ENCODE measurements around the gene MMRN2. TPM values are rescaled to one million over a fixed set of nuclear protein-coding genes. Genes with fewer than 3 reads are reported as not detected.
"Not testable (repeated sequence)": the region's sequence is repeated elsewhere in the genome, so short reads cannot be mapped to it uniquely, and the experiment has no call there.

Gene MMRN2
- total RNA-seq, 1 donor from 2014 or later = 25.6 TPM

DNA sequence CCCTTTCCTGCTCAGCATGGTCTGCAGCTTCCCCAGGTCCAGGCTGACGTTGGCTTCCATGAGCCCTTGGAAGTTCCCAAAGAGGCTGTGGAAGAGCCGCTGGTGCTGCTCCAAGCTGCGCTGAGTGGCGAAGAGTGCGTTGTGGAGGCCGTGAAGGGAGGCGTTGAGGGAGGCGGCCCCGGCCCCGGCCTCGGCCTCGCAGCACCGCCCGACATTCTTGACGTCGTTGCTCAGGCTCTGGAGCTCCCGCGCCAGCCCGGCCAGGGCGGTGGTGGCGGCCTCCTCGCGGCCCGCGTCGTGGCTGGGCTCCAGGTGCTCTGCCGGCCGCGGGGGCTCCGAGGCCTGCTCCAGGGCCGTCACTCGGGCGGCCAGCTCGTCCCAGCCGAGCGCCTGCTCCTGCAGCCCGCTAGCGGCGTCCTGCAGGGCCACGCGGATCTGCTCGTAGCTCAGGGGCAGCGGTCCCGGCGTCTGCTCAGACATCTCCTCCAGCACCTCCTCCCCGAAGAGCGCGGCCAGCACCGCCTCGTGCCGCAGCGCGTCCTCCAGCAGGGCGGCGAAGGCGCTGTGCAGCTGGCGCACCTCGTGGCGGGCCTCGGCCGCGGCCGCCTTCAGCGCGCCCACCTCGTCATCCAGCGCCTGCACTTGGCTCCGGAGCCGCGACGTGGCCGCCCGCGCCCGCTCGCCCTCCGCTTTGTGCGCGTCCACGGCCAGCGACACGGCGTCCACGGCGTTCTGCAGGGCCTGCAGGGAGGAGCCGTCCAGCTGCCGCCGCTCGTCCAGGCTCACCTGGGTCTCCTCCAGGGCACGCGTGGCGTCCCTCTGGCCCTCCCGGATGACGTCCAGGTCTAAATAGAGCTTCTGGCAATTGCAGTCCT lies 14.7 kb downstream of the MMRN2 start:
- no peak overlapping the region for H3K27ac ChIP-seq (ENCODE audit: low read depth, low read length)
- no peaks in the 10 kb centered on the region for H3K9me3 ChIP-seq (ENCODE audit: control insufficient read depth in 3 of 3, low read length in 3 of 3)
- peaks cover 40 to 48% (median 41%) of the 10 kb centered on the region in 3 donors for H3K4me1 ChIP-seq (ENCODE audit: control insufficient read depth in 3 of 3, insufficient read depth in 3 of 3, low read length in 3 of 3)
- no peak overlapping the region for H3K4me3 ChIP-seq (ENCODE audit: low read length in 3 of 3)
- peaks cover 0 to 14% (median 5%) of the 10 kb centered on the region in 3 donors for H3K36me3 ChIP-seq (ENCODE audit: control insufficient read depth in 3 of 3, insufficient read depth in 3 of 3, low read length in 3 of 3)
- peaks cover 4 to 13% (median 7%) of the 10 kb centered on the region in 3 donors for H3K27me3 ChIP-seq (ENCODE audit: control insufficient read depth in 3 of 3, insufficient read depth in 3 of 3, low read length in 3 of 3)
- no peak overlapping the region for H3K9ac ChIP-seq (ENCODE audit: low read depth in 1 of 3, low read length in 3 of 3)

DNA sequence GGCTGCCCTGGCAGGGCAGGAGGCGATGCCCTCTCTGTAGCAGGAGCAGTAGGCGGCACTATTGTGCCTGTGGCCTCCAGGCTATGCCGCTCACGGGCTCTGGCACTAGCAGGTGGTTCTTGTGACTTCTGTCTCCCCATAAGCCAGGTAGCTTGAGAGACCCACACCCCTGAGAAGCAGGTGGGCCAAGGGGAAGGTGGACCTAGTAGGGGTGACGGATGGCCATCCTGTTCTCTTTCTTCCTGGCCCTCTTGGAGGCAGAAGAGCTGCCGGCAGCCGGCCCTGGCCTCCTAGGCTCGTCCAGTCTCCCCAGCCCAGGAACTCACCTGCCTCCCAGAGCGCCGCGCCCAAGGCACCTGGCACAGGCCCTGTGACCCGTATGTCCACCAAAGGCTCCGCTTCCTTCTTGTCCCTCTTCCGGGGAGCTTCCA lies 15.4 kb downstream of the MMRN2 start:
- Histone ChIP-seq H3K27ac (ENCODE audit: low read depth, low read length) (no peak overlapping the region), H3K36me3 (ENCODE audit: control insufficient read depth in 3 of 3, insufficient read depth in 3 of 3, low read length in 3 of 3) (peaks cover 0 to 14% (median 5%) of the 10 kb centered on the region in 3 donors), H3K27me3 (ENCODE audit: control insufficient read depth in 3 of 3, insufficient read depth in 3 of 3, low read length in 3 of 3) (peaks cover 4 to 13% (median 7%) of the 10 kb centered on the region in 3 donors), H3K4me3 (ENCODE audit: low read length in 3 of 3) (no peak overlapping the region), H3K9ac (ENCODE audit: low read depth in 1 of 3, low read length in 3 of 3) (peak overlapping the region in 1 of 3 donors; percentile 25), H3K9me3 (ENCODE audit: control insufficient read depth in 3 of 3, low read length in 3 of 3) (no peaks in the 10 kb centered on the region), H3K4me1 (ENCODE audit: control insufficient read depth in 3 of 3, insufficient read depth in 3 of 3, low read length in 3 of 3) (peaks cover 40 to 54% (median 41%) of the 10 kb centered on the region in 3 donors)

- no peak overlapping the region for H3K27ac ChIP-seq (ENCODE audit: low read depth, low read length)
- peaks cover 34 to 52% (median 36%) of the 10 kb centered on the region in 3 donors for H3K4me1 ChIP-seq (ENCODE audit: control insufficient read depth in 3 of 3, insufficient read depth in 3 of 3, low read length in 3 of 3)
- peaks cover 0 to 17% (median 5%) of the 10 kb centered on the region in 3 donors for H3K36me3 ChIP-seq (ENCODE audit: control insufficient read depth in 3 of 3, insufficient read depth in 3 of 3, low read length in 3 of 3)
- no peaks in the 10 kb centered on the region for H3K9me3 ChIP-seq (ENCODE audit: control insufficient read depth in 3 of 3, low read length in 3 of 3)
- H3K27me3 ChIP-seq (ENCODE audit: control insufficient read depth in 3 of 3, insufficient read depth in 3 of 3, low read length in 3 of 3) = peaks cover 3 to 9% (median 7%) of the 10 kb centered on the region in 3 donors
- no peak overlapping the region for H3K4me3 ChIP-seq (ENCODE audit: low read length in 3 of 3)
- no peak overlapping the region for H3K9ac ChIP-seq (ENCODE audit: low read depth in 1 of 3, low read length in 3 of 3)
Measured at GRCh38 chr10:86941426-86941825, 16.0 kb downstream of the MMRN2 start.

DNA sequence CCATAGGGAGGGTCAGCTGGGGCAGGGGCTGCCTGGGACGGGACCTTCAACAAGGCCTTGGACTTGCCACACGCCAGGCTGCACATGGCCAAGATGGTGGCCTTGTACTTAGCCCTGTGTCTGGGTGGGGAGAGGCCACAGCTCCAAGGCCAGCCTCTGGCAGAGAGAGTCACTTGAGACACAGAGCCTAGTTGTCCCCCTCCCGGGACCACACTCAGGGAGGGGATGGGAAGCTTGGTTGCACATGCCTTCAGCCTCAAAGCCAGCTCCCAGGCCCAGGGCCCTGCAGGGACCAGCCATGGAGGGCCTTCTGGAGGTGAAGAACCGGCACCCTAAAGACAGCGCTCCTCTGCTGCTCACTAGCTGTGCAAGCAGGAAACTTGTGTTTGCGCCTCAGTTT lies 16.7 kb downstream of the MMRN2 start:
- H3K4me3 ChIP-seq (ENCODE audit: low read length in 3 of 3) = no peak overlapping the region
- H3K36me3 ChIP-seq (ENCODE audit: control insufficient read depth in 3 of 3, insufficient read depth in 3 of 3, low read length in 3 of 3) = peaks cover 0 to 18% (median 7%) of the 10 kb centered on the region in 3 donors
- no peaks in the 10 kb centered on the region for H3K9me3 ChIP-seq (ENCODE audit: control insufficient read depth in 3 of 3, low read length in 3 of 3)
- peaks cover 0 to 7% (median 3%) of the 10 kb centered on the region in 3 donors for H3K27me3 ChIP-seq (ENCODE audit: control insufficient read depth in 3 of 3, insufficient read depth in 3 of 3, low read length in 3 of 3)
- H3K9ac ChIP-seq (ENCODE audit: low read depth in 1 of 3, low read length in 3 of 3) = no peak overlapping the region
- no peak overlapping the region for H3K27ac ChIP-seq (ENCODE audit: low read depth, low read length)
- peaks cover 27 to 45% (median 29%) of the 10 kb centered on the region in 3 donors for H3K4me1 ChIP-seq (ENCODE audit: control insufficient read depth in 3 of 3, insufficient read depth in 3 of 3, low read length in 3 of 3)

DNA sequence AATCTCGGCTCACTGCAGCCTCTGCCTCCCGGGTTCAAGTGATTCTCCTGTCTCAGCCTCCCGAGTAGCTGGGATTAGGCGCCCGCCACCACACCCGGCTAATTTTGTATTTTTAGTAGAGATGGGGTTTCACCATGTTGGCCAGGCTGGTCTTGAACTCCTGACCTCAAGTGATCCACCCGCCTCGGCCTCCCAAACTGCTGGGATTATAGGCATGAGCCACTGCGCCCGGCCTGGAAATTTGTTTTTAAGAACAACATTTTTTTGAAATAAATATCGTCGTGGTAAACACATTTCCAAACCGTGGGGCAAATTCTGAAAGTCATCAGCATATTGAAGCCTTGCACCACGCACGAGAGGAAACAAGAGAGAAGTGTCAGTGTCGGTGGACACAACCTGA lies 17.3 kb downstream of the MMRN2 start:
- peaks cover 0 to 18% (median 7%) of the 10 kb centered on the region in 3 donors for H3K36me3 ChIP-seq (ENCODE audit: control insufficient read depth in 3 of 3, insufficient read depth in 3 of 3, low read length in 3 of 3)
- H3K9me3 ChIP-seq (ENCODE audit: control insufficient read depth in 3 of 3, low read length in 3 of 3); H3K9ac ChIP-seq (ENCODE audit: low read depth in 1 of 3, low read length in 3 of 3); H3K4me3 ChIP-seq (ENCODE audit: low read length in 3 of 3); H3K27ac ChIP-seq (ENCODE audit: low read depth, low read length); H3K27me3 ChIP-seq (ENCODE audit: control insufficient read depth in 3 of 3, insufficient read depth in 3 of 3, low read length in 3 of 3): not testable (repeated sequence)
- peaks cover 21 to 39% (median 23%) of the 10 kb centered on the region in 3 donors for H3K4me1 ChIP-seq (ENCODE audit: control insufficient read depth in 3 of 3, insufficient read depth in 3 of 3, low read length in 3 of 3)

- Histone ChIP-seq H3K9ac (ENCODE audit: low read depth in 1 of 3, low read length in 3 of 3) (no peak overlapping the region), H3K27me3 (ENCODE audit: control insufficient read depth in 3 of 3, insufficient read depth in 3 of 3, low read length in 3 of 3) (no peaks in the 10 kb centered on the region), H3K4me3 (ENCODE audit: low read length in 3 of 3) (no peak overlapping the region), H3K36me3 (ENCODE audit: control insufficient read depth in 3 of 3, insufficient read depth in 3 of 3, low read length in 3 of 3) (peaks cover 0 to 12% (median 6%) of the 10 kb centered on the region in 3 donors), H3K9me3 (ENCODE audit: control insufficient read depth in 3 of 3, low read length in 3 of 3) (no peaks in the 10 kb centered on the region), H3K27ac (ENCODE audit: low read depth, low read length) (no peak overlapping the region), H3K4me1 (ENCODE audit: control insufficient read depth in 3 of 3, insufficient read depth in 3 of 3, low read length in 3 of 3) (peaks cover 4 to 21% (median 5%) of the 10 kb centered on the region in 3 donors)
Measured at GRCh38 chr10:86938260-86938659, 19.2 kb downstream of the MMRN2 start.

GRCh38 chr10:86937502-86938154 lies 19.8 kb downstream of the MMRN2 start:
- Histone ChIP-seq H3K9me3 (ENCODE audit: control insufficient read depth in 3 of 3, low read length in 3 of 3) (no peaks in the 10 kb centered on the region), H3K27ac (ENCODE audit: low read depth, low read length) (no peak overlapping the region), H3K9ac (ENCODE audit: low read depth in 1 of 3, low read length in 3 of 3) (no peak overlapping the region), H3K36me3 (ENCODE audit: control insufficient read depth in 3 of 3, insufficient read depth in 3 of 3, low read length in 3 of 3) (peaks cover 0 to 12% (median 6%) of the 10 kb centered on the region in 3 donors), H3K4me1 (ENCODE audit: control insufficient read depth in 3 of 3, insufficient read depth in 3 of 3, low read length in 3 of 3) (peaks cover 3 to 18% (median 3%) of the 10 kb centered on the region in 3 donors), H3K27me3 (ENCODE audit: control insufficient read depth in 3 of 3, insufficient read depth in 3 of 3, low read length in 3 of 3) (no peaks in the 10 kb centered on the region), H3K4me3 (ENCODE audit: low read length in 3 of 3) (no peak overlapping the region)

DNA sequence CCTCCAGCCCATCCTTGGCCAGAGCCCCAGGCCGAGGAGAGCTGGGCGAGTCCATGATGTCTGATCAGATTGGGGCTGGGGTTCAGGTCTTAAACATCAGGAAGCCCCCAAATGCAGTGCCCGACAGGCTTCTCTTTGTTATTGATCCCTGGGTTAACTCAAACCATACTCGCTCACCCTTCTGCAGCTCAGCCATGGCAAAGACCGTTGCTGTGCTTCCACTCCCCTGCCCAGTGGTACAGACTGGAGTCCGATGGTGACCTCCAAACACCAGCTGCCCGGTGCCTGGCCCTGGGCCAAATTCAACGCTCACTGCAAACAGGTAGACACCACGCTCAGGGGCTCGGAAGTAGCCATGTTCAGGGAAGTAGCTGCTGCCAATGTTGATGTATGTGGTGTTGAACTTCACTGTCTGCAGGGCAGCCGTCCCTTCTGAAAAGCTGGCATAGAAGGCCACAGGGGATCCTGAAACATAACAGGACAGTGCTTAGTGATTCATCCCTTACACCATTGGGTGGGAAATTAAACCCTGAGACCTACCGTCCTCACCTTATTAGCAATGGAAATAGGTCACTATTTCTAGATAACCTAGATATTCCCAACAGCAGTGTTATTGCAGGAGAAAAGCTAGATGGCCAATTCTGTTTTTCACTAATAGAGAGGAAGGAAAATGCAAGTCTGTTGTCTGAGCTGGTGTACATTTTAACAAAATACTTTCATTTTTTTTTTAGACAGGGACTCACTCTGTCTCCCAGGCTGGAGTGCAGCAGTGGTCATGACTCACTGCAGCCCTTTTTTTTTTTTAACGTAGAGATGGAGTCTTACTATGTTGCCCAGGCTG lies 20.5 kb downstream of the MMRN2 start:
- peaks cover 3 to 18% (median 3%) of the 10 kb centered on the region in 3 donors for H3K4me1 ChIP-seq (ENCODE audit: control insufficient read depth in 3 of 3, insufficient read depth in 3 of 3, low read length in 3 of 3)
- peaks cover 0 to 10% (median 8%) of the 10 kb centered on the region in 3 donors for H3K36me3 ChIP-seq (ENCODE audit: control insufficient read depth in 3 of 3, insufficient read depth in 3 of 3, low read length in 3 of 3)
- H3K27me3 ChIP-seq (ENCODE audit: control insufficient read depth in 3 of 3, insufficient read depth in 3 of 3, low read length in 3 of 3) = no peaks in the 10 kb centered on the region
- no peak overlapping the region for H3K4me3 ChIP-seq (ENCODE audit: low read length in 3 of 3)
- H3K9ac ChIP-seq (ENCODE audit: low read depth in 1 of 3, low read length in 3 of 3) = no peak overlapping the region
- H3K9me3 ChIP-seq (ENCODE audit: control insufficient read depth in 3 of 3, low read length in 3 of 3) = no peaks in the 10 kb centered on the region
- H3K27ac ChIP-seq (ENCODE audit: low read depth, low read length) = no peak overlapping the region

- not testable (repeated sequence) for H3K9ac ChIP-seq (ENCODE audit: low read depth in 1 of 3, low read length in 3 of 3); H3K9me3 ChIP-seq (ENCODE audit: control insufficient read depth in 3 of 3, low read length in 3 of 3); H3K4me3 ChIP-seq (ENCODE audit: low read length in 3 of 3); H3K27me3 ChIP-seq (ENCODE audit: control insufficient read depth in 3 of 3, insufficient read depth in 3 of 3, low read length in 3 of 3); H3K27ac ChIP-seq (ENCODE audit: low read depth, low read length)
- Histone ChIP-seq H3K4me1 (ENCODE audit: control insufficient read depth in 3 of 3, insufficient read depth in 3 of 3, low read length in 3 of 3) (peaks cover 0 to 13% (median 0%) of the 10 kb centered on the region in 3 donors), H3K36me3 (ENCODE audit: control insufficient read depth in 3 of 3, insufficient read depth in 3 of 3, low read length in 3 of 3) (peaks cover 15 to 17% (median 16%) of the 10 kb centered on the region in 3 donors)
Measured at GRCh38 chr10:86934162-86934711, 23.2 kb downstream of the MMRN2 start.
